Endothelial cell of umbilical vein (primary cell): Measurements from ENCODE around the gene NPY. TPM values are rescaled to one million over a fixed set of nuclear protein-coding genes. Genes with fewer than 3 reads are reported as not detected.

Experiments used
- BruUV-seq: library from RNA; stranded (reverse); fragments of 400-500 nt; replicated peaks from 2 replicates; lab custom pipeline; 2021; lab: Mats Ljungman, UMichigan
- CTCF ChIA-PET: fragments of 300-600, 350-600 bp; sonication (Branson Sonifier 250); formaldehyde crosslinking; loops from one replicate; lab custom pipeline; 2021; ENCODE audit warnings: antibody characterized with exemption, inconsistent platforms; lab: Charles Lee
- POLR2A ChIA-PET: fragments of 300-600, 350-600 bp; sonication (Branson Sonifier 250); formaldehyde crosslinking; loops from one replicate; lab custom pipeline; 2021; ENCODE audit warnings: antibody characterized with exemption, inconsistent platforms; lab: Charles Lee
- DNase-seq: peaks from one replicate; pipeline ENCODE4 v3.0.0-alpha.2; 2011; ENCODE audit warnings: low read depth, low spot score
- FAIRE-seq: peaks from 2 replicates; lab custom pipeline; 2011; peaks lifted over from hg19 to GRCh38; lab: Jason Lieb, UNC
- H2AFZ ChIP-seq: 2 replicates; pipeline ENCODE4 v1.6.0; 2012; ENCODE audit warnings: low read depth, low read length, control low read depth, inconsistent platforms
- H3K27ac ChIP-seq: 2 replicates; pipeline ENCODE4 v1.5.1; 2011; ENCODE audit warnings: low read depth, mild to moderate bottlenecking, control low read depth, low read length, moderate library complexity; ENCODE audit not compliant: insufficient read depth
- H3K27me3 ChIP-seq, 2 experiments: 2 replicates each; pipeline versions ENCODE4 v1.6.0 to v1.6.1; 2011; ENCODE audit warnings: low read length in 2 of 2, mixed read lengths in 1 of 2; ENCODE audit not compliant: control insufficient read depth in 2 of 2, insufficient read depth in 2 of 2
- H3K36me3 ChIP-seq, 2 experiments: 2 replicates in 1 of 2; 3 replicates in 1 of 2; pipeline ENCODE4 v1.5.1; 2011; ENCODE audit warnings: low read length in 2 of 2, mild to moderate bottlenecking in 1 of 2, moderate library complexity in 1 of 2; ENCODE audit not compliant: control insufficient read depth in 2 of 2, insufficient read depth in 2 of 2; ENCODE audit errors: extremely low read depth in 1 of 2
- H3K4me1 ChIP-seq: 3 replicates; pipeline ENCODE4 v1.5.1; 2011; ENCODE audit warnings: mild to moderate bottlenecking, low read length; ENCODE audit not compliant: control insufficient read depth, insufficient read depth; ENCODE audit errors: extremely low read depth
- H3K4me2 ChIP-seq: 2 replicates; pipeline ENCODE4 v1.6.1; 2011; ENCODE audit warnings: low read length, control low read depth, mixed read lengths; ENCODE audit not compliant: insufficient read depth
- H3K4me3 ChIP-seq, 3 experiments: fragments of 200-600 bp in 1 of 3; sonication (generic), shearing (Covaris generic) in 1 of 3; replicated peaks in 1 of 3; 2 replicates each; pipeline ENCODE4 v1.5.1; 2011 to 2016; ENCODE audit warnings: control low read depth in 3 of 3, low read length in 3 of 3, mild to moderate bottlenecking in 2 of 3, inconsistent platforms in 1 of 3, low read depth in 1 of 3, moderate library complexity in 1 of 3; ENCODE audit not compliant: insufficient read depth in 1 of 3
- H3K79me2 ChIP-seq: 2 replicates; pipeline ENCODE4 v1.6.0; 2012; ENCODE audit warnings: low read length, inconsistent platforms; ENCODE audit not compliant: control insufficient read depth, insufficient read depth
- H3K9ac ChIP-seq: replicated peaks from 2 replicates; pipeline ENCODE3; 2011; ENCODE audit warnings: low read length, control low read depth; ENCODE audit not compliant: insufficient read depth; ENCODE audit errors: extremely low read depth
- H3K9me1 ChIP-seq: replicated peaks from 3 replicates; pipeline ENCODE4 v1.6.0; 2011; ENCODE audit warnings: mild to moderate bottlenecking, low read length; ENCODE audit not compliant: control insufficient read depth, insufficient read depth; ENCODE audit errors: extremely low read depth
- H3K9me3 ChIP-seq: replicated peaks from 2 replicates; pipeline ENCODE4 v1.5.1; 2012; ENCODE audit warnings: low read length, inconsistent platforms; ENCODE audit not compliant: control insufficient read depth, insufficient read depth
- H4K20me1 ChIP-seq: replicated peaks from 2 replicates; pipeline ENCODE3; 2011; ENCODE audit warnings: mild to moderate bottlenecking, low read length; ENCODE audit not compliant: control insufficient read depth, insufficient read depth; ENCODE audit errors: extremely low read depth
- EZH2 ChIP-seq: IDR thresholded peaks from 2 replicates; pipeline ENCODE4 v1.6.1; 2012; ENCODE audit warnings: borderline replicate concordance, low read depth, mild to moderate bottlenecking, moderate library complexity, low read length, inconsistent platforms; ENCODE audit not compliant: severe bottlenecking
- FOS ChIP-seq: IDR thresholded peaks from 2 replicates; pipeline ENCODE4 v1.6.1; 2011; ENCODE audit warnings: mild to moderate bottlenecking, low read length, moderate library complexity, borderline replicate concordance; ENCODE audit not compliant: insufficient read depth
- GATA2 ChIP-seq: IDR thresholded peaks from 2 replicates; pipeline ENCODE4 v1.7.0; 2011; ENCODE audit warnings: low read depth, mild to moderate bottlenecking, moderate library complexity, mixed read lengths, low read length; ENCODE audit not compliant: insufficient read length, insufficient read depth
- JUN ChIP-seq: IDR thresholded peaks from 2 replicates; pipeline ENCODE4 v1.6.1; 2011; ENCODE audit warnings: borderline replicate concordance, low read depth; ENCODE audit not compliant: insufficient read length, insufficient read depth
- MYC ChIP-seq: IDR thresholded peaks from one replicate; pipeline ENCODE4 v1.6.1; 2011; ENCODE audit warnings: mild to moderate bottlenecking, low read depth, low read length
- POLR2A ChIP-seq: IDR thresholded peaks from 2 replicates; pipeline ENCODE4 v1.6.1; 2012; ENCODE audit warnings: low read depth, mild to moderate bottlenecking, control low read depth, low read length
- POLR2AphosphoS5 ChIP-seq: IDR thresholded peaks from 2 replicates; pipeline ENCODE4 v1.6.1; 2012; ENCODE audit warnings: low read depth, mild to moderate bottlenecking, control low read depth, low read length, moderate library complexity; ENCODE audit not compliant: insufficient read depth
- dilution Hi-C: fragments of 300-500 bp; cut with MboI; formaldehyde crosslinking; loops from one replicate; pipeline ENCODE4 v1.15.0; 2019; ENCODE audit warnings: low sequenced_read_pairs; ENCODE audit not compliant: extremely low pct_ligation_motif_present
- intact Hi-C: fragments of 100-400 bp; cut with micrococcal nuclease; formaldehyde crosslinking; loops from one replicate; pipeline ENCODE4 v1.10.0; 2022
- polyA plus RNA-seq, 4 experiments: library from polyadenylated mRNA; depleted of rRNA in 3 of 4; stranded (reverse) in 3 of 4; unstranded in 1 of 4; fragments of >200 nt; gene quantifications; 2 replicates each; pipeline versions ENCODE4 v1.2.1 to v1.2.3, GENCODE V29; 2011 to 2012; ENCODE audit warnings: missing spikeins in 1 of 4
- total RNA-seq: library from RNA; stranded (reverse); gene quantifications from 2 replicates; pipeline ENCODE4 v1.2.3, GENCODE V29; 2021
- TF ChIP-seq, protein P1 (sequence below), 2 donors: IDR thresholded peaks; 1 replicate in 1 of 2; 2 replicates in 1 of 2; pipeline ENCODE4 v1.5.1; 2011; ENCODE audit warnings: low read length in 2 of 2, mild to moderate bottlenecking in 2 of 2, moderate library complexity in 2 of 2, control low read depth in 1 of 2, inconsistent platforms in 1 of 2, low read depth in 1 of 2; ENCODE audit not compliant: insufficient read depth in 1 of 2; ENCODE audit errors: extremely low read depth in 1 of 2
- TF ChIP-seq, protein P2 (sequence below): IDR thresholded peaks from 2 replicates; pipeline ENCODE4 v1.6.1; 2011; ENCODE audit not compliant: insufficient read depth, insufficient read length

Gene NPY
- total and polyA plus RNA-seq, 2 donors (not counting 3 experiments of a cell fraction or from before 2014, with no cell fraction given), result not detected

DNA sequence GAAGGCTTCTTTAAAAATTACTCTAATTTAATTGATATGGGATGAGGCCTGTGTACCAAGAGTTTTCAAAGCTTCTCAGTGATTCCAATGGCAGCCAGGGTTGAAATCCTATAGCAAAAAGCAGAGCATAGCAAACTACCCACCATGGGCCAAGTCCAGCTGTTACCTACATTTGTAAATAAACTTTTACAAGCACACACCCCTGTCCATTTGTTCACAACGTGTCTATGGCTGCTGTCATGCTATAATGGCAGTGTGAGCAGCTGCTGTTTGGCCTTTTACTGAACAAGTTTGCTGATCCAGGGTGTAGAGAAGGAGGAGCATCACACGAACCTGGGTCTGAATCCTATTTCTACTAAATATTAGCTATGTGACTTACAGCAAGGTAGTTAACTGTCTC is 50.0 kb downstream of the NPY start:
- no peak for TF ChIP-seq JUN
- TF ChIP-seq FOS, result no peak
- TF ChIP-seq, protein P1, sequence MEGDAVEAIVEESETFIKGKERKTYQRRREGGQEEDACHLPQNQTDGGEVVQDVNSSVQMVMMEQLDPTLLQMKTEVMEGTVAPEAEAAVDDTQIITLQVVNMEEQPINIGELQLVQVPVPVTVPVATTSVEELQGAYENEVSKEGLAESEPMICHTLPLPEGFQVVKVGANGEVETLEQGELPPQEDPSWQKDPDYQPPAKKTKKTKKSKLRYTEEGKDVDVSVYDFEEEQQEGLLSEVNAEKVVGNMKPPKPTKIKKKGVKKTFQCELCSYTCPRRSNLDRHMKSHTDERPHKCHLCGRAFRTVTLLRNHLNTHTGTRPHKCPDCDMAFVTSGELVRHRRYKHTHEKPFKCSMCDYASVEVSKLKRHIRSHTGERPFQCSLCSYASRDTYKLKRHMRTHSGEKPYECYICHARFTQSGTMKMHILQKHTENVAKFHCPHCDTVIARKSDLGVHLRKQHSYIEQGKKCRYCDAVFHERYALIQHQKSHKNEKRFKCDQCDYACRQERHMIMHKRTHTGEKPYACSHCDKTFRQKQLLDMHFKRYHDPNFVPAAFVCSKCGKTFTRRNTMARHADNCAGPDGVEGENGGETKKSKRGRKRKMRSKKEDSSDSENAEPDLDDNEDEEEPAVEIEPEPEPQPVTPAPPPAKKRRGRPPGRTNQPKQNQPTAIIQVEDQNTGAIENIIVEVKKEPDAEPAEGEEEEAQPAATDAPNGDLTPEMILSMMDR (IDR thresholded peaks at IDR 0.05; ENCODE audit: extremely low read depth in 1 of 2, insufficient read depth in 1 of 2, low read depth in 1 of 2, low read length in 2 of 2), result no peak
- no peak for TF ChIP-seq GATA2
- TF ChIP-seq MYC, result no peak
- no peak for TF ChIP-seq POLR2AphosphoS5
- TF ChIP-seq POLR2A, result no peak
- TF ChIP-seq EZH2, result no peak
- TF ChIP-seq, protein P2, sequence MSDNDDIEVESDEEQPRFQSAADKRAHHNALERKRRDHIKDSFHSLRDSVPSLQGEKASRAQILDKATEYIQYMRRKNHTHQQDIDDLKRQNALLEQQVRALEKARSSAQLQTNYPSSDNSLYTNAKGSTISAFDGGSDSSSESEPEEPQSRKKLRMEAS, result no peak
- Histone ChIP-seq H4K20me1 (no peaks in the 10 kb centered on the region), H3K36me3 (no peaks in the 10 kb centered on the region), H3K9ac (no peak overlapping the region), H3K27me3 (no peaks in the 10 kb centered on the region), H3K4me3 (no peak overlapping the region), H3K9me1 (no peaks in the 10 kb centered on the region), H3K9me3 (no peaks in the 10 kb centered on the region), H3K4me2 (no peak overlapping the region), H3K4me1 (no peaks in the 10 kb centered on the region), H3K79me2 (no peaks in the 10 kb centered on the region), H3K27ac (no peak overlapping the region), H2AFZ (no peak overlapping the region)
- ChIA-PET POLR2A (no interaction called here), CTCF (no interaction called here)
- FAIRE-seq (no peak), DNase-seq (no peak)
- intact Hi-C loops (no loop called here), dilution Hi-C loops (no loop called here)
- BruUV-seq, result no TSS peak
